H7 (cell line): ENCODE results near the gene TMPRSS6. TPM values are rescaled to one million over a fixed set of nuclear protein-coding genes. Genes with fewer than 3 reads are reported as not detected.
"Not testable (repeated sequence)": the region's sequence is repeated elsewhere in the genome, so short reads cannot be mapped to it uniquely, and the experiment has no call there.

Source experiments
- DNase-seq: peaks from one replicate; pipeline ENCODE4 v3.0.0; 2012
- H3K27me3 ChIP-seq: 2 replicates; pipeline ENCODE4 v1.6.0; 2011; ENCODE audit warnings: mild to moderate bottlenecking, low read length; ENCODE audit not compliant: control insufficient read depth, insufficient read depth
- H3K36me3 ChIP-seq: replicated peaks from 2 replicates; pipeline ENCODE4 v1.5.1; 2011; ENCODE audit warnings: low read length; ENCODE audit not compliant: control insufficient read depth, insufficient read depth
- H3K4me3 ChIP-seq: 2 replicates; pipeline ENCODE4 v1.5.1; 2011; ENCODE audit warnings: low read depth, mild to moderate bottlenecking, control low read depth, low read length, moderate library complexity; ENCODE audit not compliant: insufficient read depth
- total RNA-seq: library from RNA; depleted of rRNA; stranded (reverse); fragments of >200 nt; shearing (Covaris generic); gene quantifications from 2 replicates; pipeline ENCODE4 v1.2.3, GENCODE V29; 2014

The TMPRSS6 gene
- total RNA-seq, 1 experiment from 2014 or later = not detected

DNA sequence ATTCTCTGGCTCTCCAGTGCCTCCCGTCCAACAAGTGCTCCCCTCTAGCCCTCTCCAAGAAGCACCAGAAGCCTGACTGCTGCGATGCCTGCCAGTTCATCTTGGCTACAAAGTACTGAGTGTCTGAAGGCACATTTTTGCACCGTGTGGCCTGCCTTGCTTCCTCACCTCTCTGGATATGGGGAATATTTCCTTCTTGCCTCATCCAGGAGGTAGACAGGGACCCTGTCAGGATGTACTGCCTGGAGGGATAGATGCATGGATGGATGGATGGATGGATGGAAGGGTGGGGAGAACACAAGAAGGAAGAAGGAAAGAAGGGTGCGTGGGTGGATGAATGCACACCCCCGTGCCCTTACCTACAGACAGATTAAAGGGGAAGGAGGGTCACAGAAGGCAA, 30.4 kb downstream of the TMPRSS6 start:
- Histone ChIP-seq H3K4me3 (no peak overlapping the region), H3K36me3 (no peaks in the 10 kb centered on the region), H3K27me3 (peaks cover 2% of the 10 kb centered on the region)
- DNase-seq = no peak

DNA sequence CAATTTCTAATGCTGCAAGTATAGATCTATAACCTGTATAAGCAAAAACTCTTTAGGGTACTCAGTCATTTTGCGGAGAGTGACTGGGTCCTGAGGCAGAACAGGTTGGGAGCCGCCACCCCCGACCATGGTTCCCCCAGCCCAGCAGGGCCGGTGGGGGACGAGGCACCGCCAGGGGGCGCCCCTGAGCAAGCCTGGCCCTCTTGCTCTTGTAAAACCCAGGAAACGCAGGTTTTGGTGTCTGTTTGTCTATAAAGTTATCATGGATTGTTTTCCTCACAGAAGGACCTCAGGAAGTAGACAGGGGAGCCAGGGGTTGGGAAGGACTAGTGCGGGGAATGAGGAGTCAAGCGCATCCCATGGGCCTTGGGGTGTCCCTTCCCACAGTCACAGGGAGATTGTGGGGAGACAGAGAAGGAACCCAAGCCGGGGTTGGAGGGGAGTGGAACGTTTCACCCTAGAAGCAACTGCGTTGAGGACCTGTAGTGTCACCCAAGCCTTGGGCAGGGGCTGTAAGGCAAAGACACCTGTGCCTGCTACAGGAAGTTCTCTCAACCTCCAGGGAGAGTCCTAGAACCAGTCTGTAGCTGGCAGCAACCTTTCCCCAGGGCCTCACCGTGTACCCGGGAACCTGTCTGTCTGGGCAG, 31.6 kb downstream of the TMPRSS6 start:
- no peak overlapping the region for H3K4me3 ChIP-seq
- H3K36me3 ChIP-seq = no peaks in the 10 kb centered on the region
- DNase-seq = peak; percentile 98
- H3K27me3 ChIP-seq = peaks cover 5% of the 10 kb centered on the region

DNA sequence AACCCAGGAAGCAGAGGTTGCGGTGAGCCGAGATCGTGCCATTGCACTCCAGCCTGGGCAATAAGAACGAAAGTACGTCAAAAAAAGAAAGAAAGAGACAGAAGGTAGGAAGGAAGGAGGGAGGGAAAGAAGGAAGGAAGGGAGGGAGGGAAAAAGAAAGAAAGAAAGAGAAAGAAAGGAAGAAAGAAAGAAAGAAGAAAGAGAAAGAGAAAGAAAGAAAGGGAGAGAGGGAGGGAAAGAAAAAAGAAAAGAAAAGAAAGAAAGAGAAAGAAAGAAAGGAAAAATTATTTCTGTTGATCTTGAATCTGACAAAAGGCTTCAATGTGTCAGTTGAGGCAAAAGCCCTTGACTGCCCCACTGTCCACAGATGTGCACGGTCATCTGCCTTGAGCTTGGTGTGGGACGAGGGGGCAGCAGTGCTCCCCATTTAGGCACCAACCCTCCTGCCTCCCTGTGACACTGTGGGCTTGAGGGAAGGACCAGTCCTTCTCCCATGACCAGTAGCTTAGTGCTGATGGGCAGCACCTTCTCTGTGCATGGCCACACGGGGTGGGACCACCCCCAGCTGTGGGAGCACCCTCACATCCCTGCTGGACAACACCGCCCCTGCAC, 33.6 kb downstream of the TMPRSS6 start:
- peaks cover 13% of the 10 kb centered on the region for H3K27me3 ChIP-seq
- DNase-seq = no peak
- no peak overlapping the region for H3K4me3 ChIP-seq
- no peaks in the 10 kb centered on the region for H3K36me3 ChIP-seq

DNA sequence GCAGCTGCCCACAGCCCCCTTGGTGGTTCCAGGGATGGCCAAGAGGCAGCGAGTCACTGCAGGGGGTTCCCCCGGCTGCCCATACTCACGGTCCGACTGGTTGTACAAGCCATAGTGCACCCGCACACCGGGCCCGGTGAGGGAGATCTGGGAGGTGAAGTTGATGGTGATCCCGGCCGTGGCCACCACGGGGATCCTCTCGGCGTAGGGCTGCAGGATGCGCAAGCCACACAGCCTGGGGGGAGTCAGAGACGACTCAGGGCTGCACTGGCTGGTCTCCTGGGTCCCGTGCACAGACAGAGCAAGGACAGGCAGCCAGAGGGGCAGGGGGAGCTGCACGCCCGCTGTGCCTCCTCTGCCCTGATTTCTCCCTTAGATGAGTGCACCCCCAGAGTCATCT, 34.5 kb downstream of the TMPRSS6 start:
- H3K4me3 ChIP-seq = no peak overlapping the region
- H3K27me3 ChIP-seq = peaks cover 19% of the 10 kb centered on the region
- DNase-seq = no peak
- H3K36me3 ChIP-seq = no peaks in the 10 kb centered on the region

DNA sequence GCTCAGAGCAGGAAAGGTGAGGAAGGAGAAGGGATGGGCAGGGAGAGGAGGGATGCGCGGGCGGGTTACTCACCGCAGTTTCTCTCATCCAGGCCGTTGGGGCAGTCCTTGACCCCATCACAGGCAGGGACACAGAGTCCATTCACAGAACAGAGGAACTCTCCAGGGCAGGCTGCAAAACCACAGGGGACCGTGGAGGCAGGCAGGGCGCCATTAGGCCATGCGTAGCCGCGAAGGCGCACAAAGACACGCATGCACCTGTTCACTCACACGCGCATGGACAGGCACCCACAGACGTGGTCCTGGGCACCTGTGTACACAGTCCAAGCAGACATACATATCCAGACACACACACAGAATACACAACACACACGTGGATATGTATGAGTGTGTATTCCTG, 35.0 kb downstream of the TMPRSS6 start:
- Histone ChIP-seq H3K4me3 (no peak overlapping the region), H3K27me3 (peaks cover 24% of the 10 kb centered on the region), H3K36me3 (no peaks in the 10 kb centered on the region)
- no peak for DNase-seq

DNA sequence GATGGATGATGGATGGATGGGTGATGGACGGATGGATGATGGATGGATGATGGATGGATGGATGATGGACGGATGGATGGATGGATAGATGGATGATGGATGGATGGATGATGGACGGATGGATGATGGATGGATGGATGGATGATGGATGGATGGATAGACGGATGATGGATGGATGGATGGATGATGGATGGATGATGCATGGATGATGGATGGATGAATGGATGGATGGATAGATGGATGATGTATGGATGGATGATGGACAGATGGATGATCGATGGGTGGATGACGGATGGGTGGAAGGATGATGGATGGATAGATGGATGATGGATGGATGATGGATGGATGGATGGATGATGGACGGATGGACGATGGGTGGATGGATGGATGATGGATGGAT, 36.8 kb downstream of the TMPRSS6 start:
- H3K27me3 ChIP-seq = peaks cover 37% of the 10 kb centered on the region
- no peak for DNase-seq
- no peak overlapping the region for H3K4me3 ChIP-seq
- no peaks in the 10 kb centered on the region for H3K36me3 ChIP-seq

DNA sequence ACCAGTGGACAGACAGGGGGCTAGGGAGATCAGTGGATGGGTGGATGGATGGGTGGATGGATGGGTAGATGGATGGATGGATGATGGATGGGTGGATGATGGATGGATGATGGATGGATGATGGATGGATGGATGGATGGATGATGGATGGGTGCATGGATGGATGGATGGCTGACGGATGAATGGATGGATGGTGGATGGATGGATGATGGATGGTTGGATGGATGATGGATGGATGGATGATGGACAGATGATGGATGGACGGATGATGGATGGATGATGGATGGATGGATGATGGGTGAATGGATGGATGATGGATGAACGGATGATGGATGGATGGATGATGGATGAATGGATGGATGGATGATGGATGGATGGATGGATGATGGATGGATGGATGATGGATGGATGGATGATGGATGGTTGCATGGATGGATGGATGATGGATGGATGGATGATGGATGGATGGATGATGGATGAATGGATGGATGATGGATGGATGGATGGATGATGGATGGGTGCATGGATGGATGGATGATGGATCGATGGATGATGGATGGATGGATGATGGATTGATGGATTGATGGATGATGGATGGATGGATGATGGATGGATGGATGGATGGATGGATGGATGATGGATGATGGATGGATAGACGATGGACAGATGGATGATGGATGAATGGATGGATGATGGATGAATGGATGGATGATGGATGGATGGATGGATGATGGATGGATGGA, 37.5 kb downstream of the TMPRSS6 start:
- DNase-seq, H3K4me3 ChIP-seq, H3K36me3 ChIP-seq: not testable (repeated sequence)
- H3K27me3 ChIP-seq = peaks cover 41% of the 10 kb centered on the region

DNA sequence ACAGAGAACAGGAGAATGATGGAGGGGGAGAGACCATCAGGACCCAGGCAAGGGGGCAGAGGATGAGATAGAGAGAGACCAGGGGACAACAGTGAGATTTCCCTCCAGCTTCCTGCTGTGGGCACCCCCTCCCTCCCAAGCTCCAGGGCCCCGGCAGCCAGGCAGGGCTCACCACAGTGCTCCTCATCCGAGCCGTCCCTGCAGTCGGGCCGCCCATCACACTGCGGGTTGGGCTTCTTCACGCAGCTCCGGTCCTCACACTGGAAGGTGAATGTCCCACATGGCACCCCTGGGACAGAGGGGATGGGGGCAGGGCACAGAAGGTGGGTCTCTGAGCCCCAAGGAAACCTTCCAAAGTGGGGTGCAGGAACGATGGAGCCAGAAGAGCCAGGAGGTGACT, 38.8 kb downstream of the TMPRSS6 start:
- no peaks in the 10 kb centered on the region for H3K36me3 ChIP-seq
- no peak overlapping the region for H3K4me3 ChIP-seq
- DNase-seq = no peak
- H3K27me3 ChIP-seq = peaks cover 41% of the 10 kb centered on the region

DNA sequence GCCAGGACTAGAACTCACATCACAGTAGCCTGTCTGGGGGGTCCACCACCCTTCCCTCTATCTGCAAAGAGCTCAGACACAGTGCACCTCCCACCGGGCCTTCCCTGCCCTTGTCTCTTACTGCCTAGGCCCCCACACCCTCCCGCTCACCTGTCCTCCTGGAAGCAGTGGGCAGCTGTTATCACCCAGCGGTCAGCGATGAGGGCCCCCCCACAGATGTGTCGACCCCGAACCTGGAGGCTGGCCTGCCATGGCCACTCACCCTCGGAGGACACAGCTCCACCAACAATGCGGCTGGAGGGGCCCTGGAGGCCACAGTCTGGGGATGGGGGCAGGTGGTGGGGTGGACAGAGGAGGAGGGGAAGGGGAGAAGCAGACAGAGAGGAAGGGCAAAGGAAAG, 39.2 kb downstream of the TMPRSS6 start:
- DNase-seq = no peak
- no peak overlapping the region for H3K4me3 ChIP-seq
- peaks cover 44% of the 10 kb centered on the region for H3K27me3 ChIP-seq
- H3K36me3 ChIP-seq = no peaks in the 10 kb centered on the region

DNA sequence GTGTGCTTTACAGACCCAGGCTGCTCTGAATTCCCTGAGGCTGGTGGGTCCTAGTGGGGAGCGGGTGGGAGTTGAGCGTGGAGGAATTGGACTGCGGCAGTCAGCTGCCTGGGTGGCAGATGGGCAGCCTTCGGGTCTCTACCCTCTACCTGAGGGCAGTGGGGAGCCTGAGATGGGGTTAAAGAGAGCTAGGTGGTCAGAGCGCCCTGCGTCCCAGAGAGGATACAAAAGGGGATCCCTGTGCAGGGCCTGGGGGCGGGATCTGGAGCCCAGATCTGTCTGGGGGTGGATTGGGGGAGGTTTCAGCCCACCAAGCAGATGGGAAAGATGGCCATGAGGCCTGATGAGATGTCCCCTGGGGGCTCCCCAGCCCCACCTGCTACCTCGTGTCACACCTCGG, 39.8 kb downstream of the TMPRSS6 start:
- no peak for DNase-seq
- H3K27me3 ChIP-seq = peaks cover 46% of the 10 kb centered on the region
- no peak overlapping the region for H3K4me3 ChIP-seq
- no peaks in the 10 kb centered on the region for H3K36me3 ChIP-seq

DNA sequence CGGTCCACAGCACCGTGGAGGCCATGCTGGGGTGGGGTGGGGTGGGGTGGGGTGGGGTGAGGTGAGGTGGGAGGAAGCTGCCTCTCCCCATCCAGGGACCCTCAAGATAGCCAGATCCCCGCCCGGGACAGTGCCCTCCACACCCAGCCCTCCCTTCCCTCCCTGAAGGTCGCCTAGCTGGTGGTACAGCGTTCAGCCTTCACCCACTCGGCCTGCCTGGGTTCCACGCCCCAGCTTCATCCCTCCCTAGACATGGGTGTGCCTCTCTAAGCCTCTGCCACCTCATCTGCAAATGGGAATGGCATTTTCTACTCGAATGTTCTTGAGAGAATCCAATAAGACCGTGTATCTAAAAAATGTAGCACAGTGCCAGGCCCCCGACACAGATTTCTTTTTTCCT, 40.2 kb downstream of the TMPRSS6 start:
- peak overlapping the region; percentile 31; the same call in 1 of the 2 replicates for H3K4me3 ChIP-seq
- no peaks in the 10 kb centered on the region for H3K36me3 ChIP-seq
- peaks cover 46% of the 10 kb centered on the region for H3K27me3 ChIP-seq
- DNase-seq = peak; percentile 72

DNA sequence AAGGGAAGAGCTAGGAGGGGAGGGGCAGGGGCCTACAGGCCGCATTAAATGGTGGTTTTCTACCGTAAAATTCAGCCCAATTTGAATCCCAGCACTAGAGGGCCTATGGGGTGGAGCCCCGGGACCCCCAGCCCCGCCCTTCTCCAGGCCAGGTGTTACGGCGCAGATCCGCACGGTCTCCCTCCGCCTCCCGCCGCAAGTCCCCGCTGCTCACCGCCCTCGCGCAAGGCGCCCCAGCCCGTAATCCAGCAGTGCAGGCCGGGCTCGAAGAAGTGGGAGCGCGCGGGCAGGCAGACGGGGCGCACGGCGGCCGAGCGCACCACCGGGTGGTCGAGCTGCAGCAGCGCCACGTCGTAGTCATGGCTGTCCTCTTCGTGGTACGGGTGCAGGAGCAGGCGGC, 40.7 kb downstream of the TMPRSS6 start:
- Histone ChIP-seq H3K36me3 (no peaks in the 10 kb centered on the region), H3K27me3 (peaks cover 46% of the 10 kb centered on the region), H3K4me3 (peak overlapping the region; percentile 31)
- peak; percentile 97 for DNase-seq

DNA sequence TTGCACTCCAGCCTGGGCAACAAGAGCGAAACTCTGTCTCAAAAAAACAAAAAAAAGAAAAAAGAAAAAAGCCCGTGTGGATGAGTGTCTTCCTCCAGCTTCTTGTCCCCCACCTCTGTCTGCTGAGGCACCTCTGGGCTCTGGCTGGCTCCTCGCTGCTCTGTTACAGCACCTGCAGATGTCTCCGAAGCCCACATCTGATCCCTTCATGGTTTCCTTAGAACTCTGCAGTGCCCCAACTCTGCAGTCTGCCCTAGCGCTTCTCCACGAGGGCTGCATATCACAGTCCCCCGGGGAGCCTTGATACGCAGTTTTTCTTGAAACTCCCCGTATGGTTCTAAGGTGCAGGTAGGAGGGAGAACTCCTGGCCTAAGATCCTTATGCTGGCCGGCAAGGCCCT, 42.1 kb downstream of the TMPRSS6 start:
- no peak for DNase-seq
- H3K4me3 ChIP-seq = no peak overlapping the region
- H3K27me3 ChIP-seq = peaks cover 43% of the 10 kb centered on the region
- no peaks in the 10 kb centered on the region for H3K36me3 ChIP-seq

DNA sequence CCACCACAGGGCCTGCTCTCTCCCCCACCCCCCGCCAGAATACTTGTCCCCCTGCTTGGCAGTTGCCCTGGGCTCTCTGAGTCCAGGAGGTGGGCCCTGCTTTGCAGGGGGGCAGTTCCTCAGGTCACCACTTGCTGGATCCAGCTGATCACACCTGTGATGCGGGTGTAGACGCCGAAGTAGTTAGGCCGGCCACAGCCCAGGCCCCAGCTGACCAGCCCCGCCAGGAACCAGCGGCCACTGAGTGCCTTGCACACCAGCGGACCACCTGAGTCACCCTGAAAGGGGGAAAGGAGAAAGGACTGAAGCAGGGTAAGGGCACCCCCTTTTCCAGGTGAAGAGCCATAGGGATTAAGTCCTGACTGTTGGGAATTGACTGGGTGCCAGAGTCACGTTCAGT, 43.6 kb downstream of the TMPRSS6 start:
- H3K4me3 ChIP-seq = no peak overlapping the region
- H3K27me3 ChIP-seq = peaks cover 36% of the 10 kb centered on the region
- H3K36me3 ChIP-seq = no peaks in the 10 kb centered on the region
- no peak for DNase-seq

DNA sequence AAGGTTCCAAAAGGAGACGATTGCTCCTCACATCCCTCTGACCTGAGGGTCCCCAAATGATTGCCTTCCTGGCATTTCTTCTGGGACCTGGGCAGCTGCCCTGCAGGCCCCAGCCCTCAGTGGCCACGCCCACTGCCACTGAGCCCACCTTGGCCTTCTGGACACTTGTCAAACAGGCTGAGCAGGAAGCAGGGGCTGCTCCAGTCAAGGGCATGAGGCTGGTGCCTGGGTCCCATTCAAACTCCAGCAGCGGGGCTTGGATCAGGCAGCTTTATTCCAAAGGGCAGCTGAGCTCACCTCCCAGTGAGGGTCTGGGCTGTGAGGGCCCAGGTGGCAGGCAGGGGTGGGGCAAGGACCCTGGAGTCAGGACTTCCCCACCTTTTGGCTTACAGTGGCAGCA, 44.3 kb downstream of the TMPRSS6 start:
- H3K4me3 ChIP-seq = no peak overlapping the region
- no peaks in the 10 kb centered on the region for H3K36me3 ChIP-seq
- no peak for DNase-seq
- peaks cover 31% of the 10 kb centered on the region for H3K27me3 ChIP-seq
